ENCODE results near the gene TMBIM1.

Gene TMBIM1

GRCh38 chr2:218228366-218229090 is 63.8 kb downstream of the TMBIM1 start:
- TF ChIP-seq, protein P1, sequence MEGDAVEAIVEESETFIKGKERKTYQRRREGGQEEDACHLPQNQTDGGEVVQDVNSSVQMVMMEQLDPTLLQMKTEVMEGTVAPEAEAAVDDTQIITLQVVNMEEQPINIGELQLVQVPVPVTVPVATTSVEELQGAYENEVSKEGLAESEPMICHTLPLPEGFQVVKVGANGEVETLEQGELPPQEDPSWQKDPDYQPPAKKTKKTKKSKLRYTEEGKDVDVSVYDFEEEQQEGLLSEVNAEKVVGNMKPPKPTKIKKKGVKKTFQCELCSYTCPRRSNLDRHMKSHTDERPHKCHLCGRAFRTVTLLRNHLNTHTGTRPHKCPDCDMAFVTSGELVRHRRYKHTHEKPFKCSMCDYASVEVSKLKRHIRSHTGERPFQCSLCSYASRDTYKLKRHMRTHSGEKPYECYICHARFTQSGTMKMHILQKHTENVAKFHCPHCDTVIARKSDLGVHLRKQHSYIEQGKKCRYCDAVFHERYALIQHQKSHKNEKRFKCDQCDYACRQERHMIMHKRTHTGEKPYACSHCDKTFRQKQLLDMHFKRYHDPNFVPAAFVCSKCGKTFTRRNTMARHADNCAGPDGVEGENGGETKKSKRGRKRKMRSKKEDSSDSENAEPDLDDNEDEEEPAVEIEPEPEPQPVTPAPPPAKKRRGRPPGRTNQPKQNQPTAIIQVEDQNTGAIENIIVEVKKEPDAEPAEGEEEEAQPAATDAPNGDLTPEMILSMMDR (IDR thresholded peaks at IDR 0.05; ENCODE audit: insufficient read depth, low read depth, low read length, missing control alignments), result no peak
- DNase-seq (ENCODE audit: low read depth), result no peak
- H3K4me3 ChIP-seq (ENCODE audit: low read depth, low read length), result peak overlapping the region; percentile 20; the same call in 1 of the 2 replicates

GRCh38 chr2:218226903-218227302 is 65.4 kb downstream of the TMBIM1 start:
- TF ChIP-seq, protein P1 (IDR thresholded peaks at IDR 0.05; ENCODE audit: insufficient read depth, low read depth, low read length, missing control alignments), result no peak
- H3K4me3 ChIP-seq (ENCODE audit: low read depth, low read length), result no peak overlapping the region
- DNase-seq (ENCODE audit: low read depth), result no peak

Data from GM12865 (cell line).